ENCODE data around the gene LZTS2.
A peak's percentile ranks its signal among the peaks of the same experiment; 100 is the strongest.
"Not testable (repeated sequence)": the region's sequence is repeated elsewhere in the genome, so short reads cannot be mapped to it uniquely, and the experiment has no call there.

The LZTS2 gene

GRCh38 chr10:100968863-100969186 is 30.8 kb upstream of the LZTS2 start:
- no peak overlapping the region for H3K27ac ChIP-seq
- H3K4me2 ChIP-seq, result peak overlapping the region; percentile 96 to 100 (median 99)
- peaks cover 10 to 18% (median 13%) of the 10 kb centered on the region in 10 experiments for H3K4me1 ChIP-seq
- H3K36me3 ChIP-seq, result peaks cover 10 to 35% (median 30%) of the 10 kb centered on the region in 11 experiments; a peak in 21 of 22 replicates
- H4K20me1 ChIP-seq, result peaks cover 0 to 12% (median 0%) of the 10 kb centered on the region in 11 experiments; a peak in 5 of 22 replicates
- peak overlapping the region; percentile 56 to 75 (median 66) for H3K4me3 ChIP-seq
- no peak for TF ChIP-seq Cebpa-rat (IDR thresholded peaks at IDR 0.05)
- no peaks in the 10 kb centered on the region for H3K9me3 ChIP-seq (replicated peaks in 1 of 11)
- peaks cover 0 to 12% (median 0%) of the 10 kb centered on the region in 11 experiments; a peak in 8 of 22 replicates for H3K27me3 ChIP-seq
- peak overlapping the region in 10 of 11 experiments; percentile 30 to 70 (median 54); a peak in 12 of 22 replicates for H3K9ac ChIP-seq

DNA sequence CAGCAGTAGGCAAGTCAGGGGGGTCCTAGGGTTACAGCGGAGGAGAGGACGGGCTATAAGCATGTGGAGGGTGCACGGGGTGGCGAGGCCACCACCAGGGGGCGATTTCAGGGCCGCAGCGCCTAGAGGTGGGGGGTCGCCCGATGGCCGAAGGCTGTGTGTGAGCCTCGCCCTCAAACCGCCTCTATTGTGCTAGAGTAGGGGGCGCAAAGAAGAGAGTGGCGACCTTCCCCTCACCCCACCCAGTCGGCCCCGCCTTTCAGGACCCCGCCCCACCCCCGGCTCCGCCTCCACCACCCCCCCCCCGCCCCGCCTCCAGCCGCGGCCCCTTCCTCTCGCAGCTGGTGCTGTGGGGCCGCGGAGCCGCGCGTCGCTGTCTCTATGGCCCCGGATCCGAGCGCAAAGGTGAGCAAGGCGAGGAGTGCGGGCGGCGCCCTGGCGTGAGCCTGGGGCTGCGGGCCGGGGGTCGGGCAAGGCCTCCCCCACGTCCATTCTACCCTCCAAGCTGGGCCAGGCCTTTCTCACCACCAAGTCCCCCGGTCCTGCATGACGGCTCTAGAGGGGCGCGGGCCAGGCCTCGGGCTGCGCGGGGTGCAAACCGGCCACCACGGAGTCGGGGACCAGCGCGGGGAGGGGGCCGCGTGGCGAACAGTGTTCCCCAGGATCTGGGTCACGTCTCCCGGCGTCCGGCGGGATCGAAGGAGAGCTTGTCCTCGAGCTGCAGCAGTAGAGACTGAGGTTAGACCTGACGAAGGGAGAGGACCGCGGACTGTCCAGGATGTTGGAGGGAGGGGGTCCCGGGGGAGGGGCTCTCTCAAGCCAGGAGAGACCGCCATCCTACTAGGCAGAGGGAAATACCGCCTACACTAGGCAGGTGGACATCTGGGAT is 30.2 kb upstream of the LZTS2 start, which contains the start of gene SEMA4G:
Gene SEMA4G, plus strand, starts transcription at position 318 of the 889 bp plus-strand sequence. CDS start 3,409 bp downstream, outside the sequence.
- H3K9me3 ChIP-seq (replicated peaks in 1 of 11), result no peaks in the 10 kb centered on the region
- peaks cover 0 to 12% (median 0%) of the 10 kb centered on the region in 11 experiments; a peak in 8 of 22 replicates for H3K27me3 ChIP-seq
- peak within 1 kb of the TSS; percentile 56 to 75 (median 66) for H3K4me3 ChIP-seq
- H3K4me2 ChIP-seq, result peak within 1 kb of the TSS; percentile 96 to 100 (median 99)
- H3K27ac ChIP-seq, result peak within 1 kb of the TSS in 4 of 11 experiments; percentile 5 to 48 (median 35); a peak in 4 of 22 replicates
- H3K9ac ChIP-seq, result peak within 1 kb of the TSS; percentile 56 to 80 (median 72); a peak in 20 of 22 replicates
- no peak for TF ChIP-seq Cebpa-rat (IDR thresholded peaks at IDR 0.05)
- peaks cover 10 to 18% (median 13%) of the 10 kb centered on the region in 10 experiments for H3K4me1 ChIP-seq
- H4K20me1 ChIP-seq, result peaks cover 0 to 12% (median 0%) of the 10 kb centered on the region in 11 experiments; a peak in 3 of 22 replicates
- H3K36me3 ChIP-seq, result peaks cover 6 to 29% (median 24%) of the 10 kb centered on the region in 11 experiments; a peak in 21 of 22 replicates

DNA sequence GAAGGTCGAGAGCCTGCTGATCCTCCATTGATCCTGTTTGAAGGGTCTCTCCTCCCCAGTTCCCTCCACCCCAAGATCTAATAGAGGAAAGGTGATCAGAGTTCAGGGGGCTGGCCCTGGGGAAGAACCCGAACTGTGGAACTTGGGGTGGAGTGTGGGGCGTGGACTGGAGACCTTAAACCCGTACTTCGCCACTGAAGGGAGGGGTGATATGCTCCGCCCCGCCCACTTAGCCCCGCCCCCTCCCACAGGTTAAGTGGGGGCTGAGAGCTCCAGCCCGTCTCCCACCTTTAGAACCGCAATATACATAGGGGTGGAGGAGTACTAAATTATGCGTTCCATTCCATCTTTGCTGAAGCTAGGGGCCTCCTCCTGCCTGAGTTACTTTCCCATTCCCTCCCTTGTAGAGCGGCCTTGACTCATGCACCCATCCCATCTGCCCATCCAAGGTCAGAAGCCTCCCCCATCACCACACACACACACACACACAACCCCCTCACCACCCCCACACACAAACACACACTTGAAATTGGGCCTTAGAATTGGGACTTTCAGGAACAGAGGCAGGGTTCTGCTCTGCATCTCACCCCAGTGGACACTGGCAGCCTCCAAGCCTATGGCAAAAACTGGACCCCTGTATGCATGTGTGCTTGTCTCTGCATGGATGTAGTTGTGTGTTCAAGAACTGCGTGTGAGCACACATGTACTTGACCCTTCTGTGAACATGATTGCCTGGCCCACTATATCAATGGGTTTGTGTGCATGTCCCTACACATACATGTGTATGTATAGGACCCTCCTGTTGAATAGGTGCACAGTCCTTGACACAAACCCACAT is 29.3 kb upstream of the LZTS2 start:
- no peaks in the 10 kb centered on the region for H3K9me3 ChIP-seq (replicated peaks in 1 of 11)
- peak overlapping the region; percentile 56 to 75 (median 66) for H3K4me3 ChIP-seq
- H4K20me1 ChIP-seq, result peaks cover 0 to 12% (median 0%) of the 10 kb centered on the region in 11 experiments; a peak in 3 of 22 replicates
- TF ChIP-seq Cebpa-rat (IDR thresholded peaks at IDR 0.05), result no peak
- no peak overlapping the region for H3K27ac ChIP-seq
- H3K4me1 ChIP-seq, result peaks cover 10 to 18% (median 13%) of the 10 kb centered on the region in 10 experiments
- H3K4me2 ChIP-seq, result peak overlapping the region; percentile 96 to 100 (median 99)
- H3K9ac ChIP-seq, result peak overlapping the region in 9 of 11 experiments; percentile 56 to 80 (median 72); a peak in 14 of 22 replicates
- H3K36me3 ChIP-seq, result peaks cover 5 to 20% (median 16%) of the 10 kb centered on the region in 11 experiments; a peak in 18 of 22 replicates
- peaks cover 0 to 12% (median 0%) of the 10 kb centered on the region in 11 experiments; a peak in 8 of 22 replicates for H3K27me3 ChIP-seq

- Histone ChIP-seq H3K27ac (no peak overlapping the region), H3K4me3 (no peak overlapping the region), H4K20me1 (peaks cover 0 to 12% (median 0%) of the 10 kb centered on the region in 11 experiments; a peak in 3 of 22 replicates), H3K27me3 (peaks cover 0 to 12% (median 0%) of the 10 kb centered on the region in 11 experiments; a peak in 8 of 22 replicates), H3K4me1 (peaks cover 10 to 18% (median 13%) of the 10 kb centered on the region in 10 experiments), H3K9me3 (replicated peaks in 1 of 11) (no peaks in the 10 kb centered on the region), H3K4me2 (no peak overlapping the region), H3K36me3 (peaks cover 0 to 12% (median 8%) of the 10 kb centered on the region in 11 experiments; a peak in 11 of 22 replicates), H3K9ac (no peak overlapping the region)
- TF ChIP-seq Cebpa-rat (IDR thresholded peaks at IDR 0.05), result no peak
Measured at GRCh38 chr10:100970914-100971811, 28.4 kb upstream of the LZTS2 start.

DNA sequence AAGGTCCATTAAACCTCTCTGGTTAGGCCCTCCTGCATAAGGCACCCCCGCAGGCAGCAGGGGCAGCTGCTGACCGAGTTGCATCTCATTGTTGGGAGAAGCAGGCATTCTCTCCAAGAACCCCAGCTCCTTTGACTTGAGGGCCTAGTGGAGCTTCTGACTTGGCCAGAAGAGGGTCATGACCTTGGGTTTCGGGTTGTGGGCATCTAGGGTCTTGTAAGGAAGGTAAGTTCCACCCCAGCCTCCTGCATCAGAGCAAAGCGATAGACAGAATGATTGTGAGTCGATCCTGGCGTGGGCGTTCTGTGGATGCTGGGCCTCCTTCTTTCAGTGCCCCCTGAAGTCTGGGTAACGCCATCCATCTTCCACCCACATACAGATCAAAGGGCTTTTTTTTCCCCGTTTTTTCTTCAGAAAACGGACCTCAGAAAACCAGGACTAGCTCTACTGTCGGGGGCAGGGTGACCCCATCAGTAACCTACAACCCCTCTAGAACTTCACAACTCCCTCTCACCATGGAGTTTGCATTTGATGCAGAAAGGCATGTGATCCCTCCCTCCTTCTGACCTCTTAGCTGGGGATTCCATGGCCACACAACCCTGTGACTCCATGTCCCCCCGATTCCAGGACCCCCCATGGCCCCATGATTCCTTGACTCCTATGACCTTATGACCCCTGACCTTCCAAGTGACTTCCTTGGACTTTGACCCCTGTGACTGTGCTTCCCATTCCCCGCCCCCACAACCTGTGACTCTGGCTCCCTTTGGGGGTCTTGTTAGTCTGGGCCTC is 27.3 kb upstream of the LZTS2 start:
- Histone ChIP-seq H3K27ac (no peak overlapping the region), H3K4me1 (peaks cover 10 to 18% (median 13%) of the 10 kb centered on the region in 10 experiments), H3K9me3 (replicated peaks in 1 of 11) (no peaks in the 10 kb centered on the region), H3K9ac (no peak overlapping the region), H3K4me3 (no peak overlapping the region), H3K36me3 (peaks cover 0 to under 1% (median 0%) of the 10 kb centered on the region in 11 experiments; a peak in 1 of 22 replicates), H3K4me2 (no peak overlapping the region), H4K20me1 (peaks cover 0 to 12% (median 0%) of the 10 kb centered on the region in 11 experiments; a peak in 3 of 22 replicates), H3K27me3 (peaks cover 0 to 12% (median 0%) of the 10 kb centered on the region in 11 experiments; a peak in 8 of 22 replicates)
- TF ChIP-seq Cebpa-rat (IDR thresholded peaks at IDR 0.05), result no peak

GRCh38 chr10:100972904-100973535 is 26.6 kb upstream of the LZTS2 start:
- Histone ChIP-seq H3K27me3 (peaks cover 0 to 12% (median 0%) of the 10 kb centered on the region in 11 experiments; a peak in 8 of 22 replicates), H4K20me1 (peaks cover 0 to 15% (median 0%) of the 10 kb centered on the region in 11 experiments; a peak in 3 of 22 replicates), H3K9me3 (replicated peaks in 1 of 11) (no peaks in the 10 kb centered on the region), H3K36me3 (peaks cover 0 to 7% (median 0%) of the 10 kb centered on the region in 11 experiments; a peak in 5 of 22 replicates), H3K9ac (no peak overlapping the region), H3K4me3 (no peak overlapping the region), H3K27ac (no peak overlapping the region), H3K4me2 (no peak overlapping the region), H3K4me1 (peaks cover 10 to 16% (median 13%) of the 10 kb centered on the region in 10 experiments)
- no peak for TF ChIP-seq Cebpa-rat (IDR thresholded peaks at IDR 0.05)

- Histone ChIP-seq H4K20me1 (peaks cover 0 to 15% (median 0%) of the 10 kb centered on the region in 11 experiments; a peak in 4 of 22 replicates), H3K36me3 (peaks cover 14 to 30% (median 21%) of the 10 kb centered on the region in 11 experiments)
- not testable (repeated sequence) for H3K9ac ChIP-seq; H3K4me1 ChIP-seq; H3K27ac ChIP-seq; H3K9me3 ChIP-seq (replicated peaks in 1 of 11); H3K4me2 ChIP-seq; H3K27me3 ChIP-seq; H3K4me3 ChIP-seq
Measured at GRCh38 chr10:100975397-100975796, 24.2 kb upstream of the LZTS2 start.
